HuH-7 (cell line): ENCODE data around the gene MICAL3.

Source experiments
- DNase-seq: peaks from one replicate; pipeline ENCODE4 v3.0.0; 2011; ENCODE audit warnings: low spot score

The MICAL3 gene

GRCh38 chr22:17868771-17869170, 155.6 kb downstream of the MICAL3 start:
- no peak for DNase-seq

GRCh38 chr22:17867160-17867785, 157.1 kb downstream of the MICAL3 start:
- DNase-seq = no peak

GRCh38 chr22:17866621-17867020, 157.7 kb downstream of the MICAL3 start:
- DNase-seq = no peak

- DNase-seq = no peak
Observed at GRCh38 chr22:17866127-17866526, 158.2 kb downstream of the MICAL3 start.

GRCh38 chr22:17865183-17866055, 158.9 kb downstream of the MICAL3 start:
- DNase-seq = no peak

- DNase-seq = no peak
Observed at GRCh38 chr22:17864398-17865182, 159.8 kb downstream of the MICAL3 start.

- no peak for DNase-seq
Observed at GRCh38 chr22:17862646-17863181, 161.6 kb downstream of the MICAL3 start.

GRCh38 chr22:17861909-17862308, 162.5 kb downstream of the MICAL3 start:
- no peak for DNase-seq

GRCh38 chr22:17860220-17860965, 164.0 kb downstream of the MICAL3 start:
- no peak for DNase-seq

- no peak for DNase-seq
Observed at GRCh38 chr22:17858033-17858432, 166.3 kb downstream of the MICAL3 start.

- no peak for DNase-seq
Observed at GRCh38 chr22:17855572-17856290, 168.6 kb downstream of the MICAL3 start.

- DNase-seq = no peak
Observed at GRCh38 chr22:17853073-17853472, 171.3 kb downstream of the MICAL3 start.

GRCh38 chr22:17851759-17852158, 172.6 kb downstream of the MICAL3 start:
- no peak for DNase-seq

GRCh38 chr22:17847360-17848078, 176.8 kb downstream of the MICAL3 start:
- DNase-seq = no peak

- no peak for DNase-seq
Observed at GRCh38 chr22:17846326-17846992, 177.9 kb downstream of the MICAL3 start.

GRCh38 chr22:17845790-17846189, 178.6 kb downstream of the MICAL3 start:
- DNase-seq = no peak

- DNase-seq = no peak
Observed at GRCh38 chr22:17845327-17845726, 179.0 kb downstream of the MICAL3 start.

- no peak for DNase-seq
Observed at GRCh38 chr22:17844150-17844549, 180.2 kb downstream of the MICAL3 start.

GRCh38 chr22:17842386-17842785, 182.0 kb downstream of the MICAL3 start:
- no peak for DNase-seq

- no peak for DNase-seq
Observed at GRCh38 chr22:17841836-17842235, 182.5 kb downstream of the MICAL3 start.
